CD14-positive monocyte (primary cell): ENCODE data around the gene ACKR2. TPM values are rescaled to one million over a fixed set of nuclear protein-coding genes. Genes with fewer than 3 reads are reported as not detected.
A peak's percentile ranks its signal among the peaks of the same experiment; 100 is the strongest.

ENCODE experiments used
- DNase-seq, 3 donors: peaks; one replicate each; pipeline ENCODE4 v3.0.0-alpha.2; 2011 to 2022
- H2AFZ ChIP-seq: 2 replicates; pipeline ENCODE4 v1.6.0; 2012; ENCODE audit warnings: mild to moderate bottlenecking, low read depth, low read length, inconsistent platforms; ENCODE audit not compliant: insufficient read depth, poor library complexity, severe bottlenecking
- H3K27ac ChIP-seq, 2 donors: 1 replicate in 1 of 2; 2 replicates in 1 of 2; pipeline ENCODE4 v1.5.1; 2012 to 2013; ENCODE audit warnings: low read length in 2 of 2, control low read depth in 1 of 2, inconsistent platforms in 1 of 2, low read depth in 1 of 2, mild to moderate bottlenecking in 1 of 2
- H3K27me3 ChIP-seq, 2 donors: one replicate each; pipeline versions ENCODE4 v1.6.0 to v1.6.1; 2011 to 2013; ENCODE audit warnings: low read length in 2 of 2; ENCODE audit not compliant: control insufficient read depth in 2 of 2, insufficient read depth in 2 of 2
- H3K36me3 ChIP-seq, 2 donors: replicated peaks in 1 of 2; 1 replicate in 1 of 2; 2 replicates in 1 of 2; pipeline versions ENCODE4 v1.5.1 to v1.6.1; 2012 to 2013; ENCODE audit warnings: low read length in 2 of 2, control low read depth in 1 of 2, inconsistent platforms in 1 of 2, mild to moderate bottlenecking in 1 of 2; ENCODE audit not compliant: insufficient read depth in 2 of 2, control insufficient read depth in 1 of 2
- H3K4me1 ChIP-seq, 2 donors: 1 replicate in 1 of 2; 2 replicates in 1 of 2; pipeline versions ENCODE4 v1.5.1 to v1.6.1; 2012 to 2013; ENCODE audit warnings: low read length in 2 of 2, control low read depth in 1 of 2, inconsistent platforms in 1 of 2, mild to moderate bottlenecking in 1 of 2, moderate library complexity in 1 of 2; ENCODE audit not compliant: insufficient read depth in 2 of 2, control insufficient read depth in 1 of 2
- H3K4me2 ChIP-seq: replicated peaks from 2 replicates; pipeline ENCODE3; 2012; ENCODE audit warnings: low read length, moderate library complexity, mild to moderate bottlenecking; ENCODE audit not compliant: poor library complexity, severe bottlenecking; ENCODE audit errors: extremely low read depth
- H3K4me3 ChIP-seq, 3 experiments: fragments of 200-600 bp in 1 of 3; sonication (generic) in 1 of 3; replicated peaks in 1 of 3; 1 replicate in 2 of 3; 2 replicates in 1 of 3; pipeline ENCODE4 v1.5.1; 2011 to 2013; ENCODE audit warnings: low read length in 3 of 3, mild to moderate bottlenecking in 3 of 3, control low read depth in 2 of 3, low read depth in 2 of 3, inconsistent platforms in 1 of 3, moderate library complexity in 1 of 3
- H3K79me2 ChIP-seq: 2 replicates; pipeline ENCODE4 v1.6.0; 2012; ENCODE audit warnings: mild to moderate bottlenecking, control low read depth, inconsistent platforms, low read length, moderate library complexity; ENCODE audit not compliant: insufficient read depth
- H3K9ac ChIP-seq: 2 replicates; pipeline ENCODE4 v1.6.0; 2017; ENCODE audit warnings: low read length, mild to moderate bottlenecking; ENCODE audit not compliant: insufficient read depth, poor library complexity, severe bottlenecking
- H3K9me3 ChIP-seq, 2 donors: replicated peaks in 1 of 2; 1 replicate in 1 of 2; 2 replicates in 1 of 2; pipeline versions ENCODE4 v1.5.1 to v1.6.1; 2012 to 2013; ENCODE audit warnings: low read length in 2 of 2, control low read depth in 1 of 2; ENCODE audit not compliant: control insufficient read depth in 1 of 2, insufficient read depth in 1 of 2
- H4K20me1 ChIP-seq: 2 replicates; pipeline ENCODE4 v1.6.0; 2012; ENCODE audit warnings: mild to moderate bottlenecking, low read length, control low read depth, moderate library complexity; ENCODE audit not compliant: insufficient read depth
- H3K27ac Mint-ChIP-seq, 7 donors: one replicate each; pipeline ENCODE4 v1.8.0; 2020; ENCODE audit warnings: mild to moderate bottlenecking in 7 of 7, mixed read lengths in 7 of 7, moderate library complexity in 6 of 7, inconsistent platforms in 2 of 7
- H3K27me3 Mint-ChIP-seq, 3 donors: one replicate each; pipeline ENCODE4 v1.8.0; 2021 to 2022; ENCODE audit warnings: low read depth in 3 of 3, mild to moderate bottlenecking in 3 of 3, mixed read lengths in 3 of 3, moderate library complexity in 3 of 3, inconsistent platforms in 1 of 3
- H3K36me3 Mint-ChIP-seq, 2 donors: one replicate each; pipeline ENCODE4 v1.8.0; 2020; ENCODE audit warnings: mixed read lengths in 2 of 2, inconsistent platforms in 1 of 2, mild to moderate bottlenecking in 1 of 2
- H3K4me1 Mint-ChIP-seq: one replicate; pipeline ENCODE4 v1.8.0; 2020; ENCODE audit warnings: mild to moderate bottlenecking, mixed read lengths
- H3K4me3 Mint-ChIP-seq, 2 donors: one replicate each; pipeline ENCODE4 v1.8.0; 2020; ENCODE audit warnings: mild to moderate bottlenecking in 2 of 2, mixed read lengths in 2 of 2, moderate library complexity in 1 of 2
- H3K9me3 Mint-ChIP-seq, 7 donors: one replicate each; pipeline ENCODE4 v1.8.0; 2020 to 2022; ENCODE audit warnings: mixed read lengths in 7 of 7, mild to moderate bottlenecking in 6 of 7, moderate library complexity in 6 of 7, inconsistent platforms in 2 of 7
- CTCF ChIP-seq: fragments of 200-600 bp; IDR thresholded peaks from one replicate; pipeline ENCODE4 v1.8.0; 2022; ENCODE audit warnings: antibody characterized with exemption, mild to moderate bottlenecking
- WGBS: methylation state at CpG from one replicate; pipeline ENCODE4 v1.1.5; 2013; ENCODE audit warnings: missing lambda C conversion rate; ENCODE audit not compliant: insufficient coverage; 5-methylcytosine and 5-hydroxymethylcytosine counted together
- intact Hi-C, 2 donors: fragments of 100-400 bp; cut with micrococcal nuclease; formaldehyde crosslinking; loops; one replicate each; pipeline versions ENCODE4 v1.15.0 to v1.15.1; 2023
- polyA plus RNA-seq, 3 donors: library from polyadenylated mRNA; depleted of rRNA in 1 of 3; unstranded in 2 of 3; stranded (reverse) in 1 of 3; fragments of 300-500 nt in 2 of 3; fragments of >200 nt in 1 of 3; fragmentation: Illumina TruSeq in 2 of 3; gene quantifications; 1 replicate in 2 of 3; 2 replicates in 1 of 3; pipeline ENCODE4 v1.2.3, GENCODE V29; 2012 to 2021

Gene ACKR2
- polyA plus RNA-seq, 3 donors = 0.49 TPM; not detected in 2

- Histone ChIP-seq H3K27ac (no peak overlapping the region), H4K20me1 (no peaks in the 10 kb centered on the region), H3K4me3 (no peak overlapping the region), H3K27me3 (no peaks in the 10 kb centered on the region), H3K9me3 (no peaks in the 10 kb centered on the region), H2AFZ (no peak overlapping the region), H3K79me2 (no peaks in the 10 kb centered on the region), H3K4me2 (no peak overlapping the region), H3K9ac (no peak overlapping the region), H3K4me1 (no peaks in the 10 kb centered on the region), H3K36me3 (no peaks in the 10 kb centered on the region)
- no peaks in the 10 kb centered on the region for H3K9me3 Mint-ChIP-seq
- no peak overlapping the region for H3K4me3 Mint-ChIP-seq
- DNase-seq = no peak
- H3K27me3 Mint-ChIP-seq = peaks cover 1 to 5% (median 4%) of the 10 kb centered on the region in 3 donors
- peak overlapping the region in 2 of 7 donors; percentile 32 to 68 for H3K27ac Mint-ChIP-seq
- WGBS = 25% methylated on average over 2 of the region's 7 CpGs
- H3K4me1 Mint-ChIP-seq = peaks cover 5% of the 10 kb centered on the region
- H3K36me3 Mint-ChIP-seq = no peaks in the 10 kb centered on the region
- intact Hi-C loops = loop anchor here (2.0 to 10.0 kb wide), 2 partner anchors 46 to 50 kb away; no protein-coding TSS in a partner anchor
- no peak for TF ChIP-seq CTCF
Measured at GRCh38 chr3:42830437-42831320, 21.4 kb downstream of the ACKR2 start.

GRCh38 chr3:42831321-42831713 lies 22.1 kb downstream of the ACKR2 start:
- H3K27me3 Mint-ChIP-seq = peaks cover 1 to 4% (median 1%) of the 10 kb centered on the region in 3 donors

More at GRCh38 chr3:42831321-42831713, 22.1 kb downstream of the ACKR2 start:
- 0% methylated on average over 1 of the region's 3 CpGs for WGBS
- Histone ChIP-seq H3K79me2 (no peaks in the 10 kb centered on the region), H2AFZ (no peak overlapping the region), H3K36me3 (no peaks in the 10 kb centered on the region), H3K4me2 (no peak overlapping the region), H3K4me1 (no peaks in the 10 kb centered on the region), H3K9ac (no peak overlapping the region), H3K27me3 (no peaks in the 10 kb centered on the region), H4K20me1 (no peaks in the 10 kb centered on the region), H3K4me3 (no peak overlapping the region), H3K9me3 (no peaks in the 10 kb centered on the region), H3K27ac (no peak overlapping the region)
- no peaks in the 10 kb centered on the region for H3K36me3 Mint-ChIP-seq
- intact Hi-C loops = loop anchor here (2.0 to 10.0 kb wide), 2 partner anchors 47 to 49 kb away; no protein-coding TSS in a partner anchor
- peak; percentile 65 to 81 (median 73) for DNase-seq
- H3K27ac Mint-ChIP-seq = no peak overlapping the region
- no peaks in the 10 kb centered on the region for H3K9me3 Mint-ChIP-seq
- TF ChIP-seq CTCF = peak; percentile 90
- H3K4me3 Mint-ChIP-seq = no peak overlapping the region
- H3K4me1 Mint-ChIP-seq = peaks cover 6% of the 10 kb centered on the region
